Ureter (tissue), 1 donor: ENCODE results near the gene ZNF691. TPM values are rescaled to one million over a fixed set of nuclear protein-coding genes. Genes with fewer than 3 reads are reported as not detected.
"Not testable (repeated sequence)": the region's sequence is repeated elsewhere in the genome, so short reads cannot be mapped to it uniquely, and the experiment has no call there.

ENCODE experiments used
- DNase-seq: peaks from one replicate; pipeline ENCODE4 v3.0.0-alpha.2; 2020; ENCODE audit warnings: low spot score
- total RNA-seq: library from RNA; stranded (reverse); gene quantifications from one replicate; pipeline ENCODE4 v1.2.4, GENCODE V29; 2023
- donor health status: DM: yes; HTN: yes; CAD: no.

The ZNF691 gene, protein sequence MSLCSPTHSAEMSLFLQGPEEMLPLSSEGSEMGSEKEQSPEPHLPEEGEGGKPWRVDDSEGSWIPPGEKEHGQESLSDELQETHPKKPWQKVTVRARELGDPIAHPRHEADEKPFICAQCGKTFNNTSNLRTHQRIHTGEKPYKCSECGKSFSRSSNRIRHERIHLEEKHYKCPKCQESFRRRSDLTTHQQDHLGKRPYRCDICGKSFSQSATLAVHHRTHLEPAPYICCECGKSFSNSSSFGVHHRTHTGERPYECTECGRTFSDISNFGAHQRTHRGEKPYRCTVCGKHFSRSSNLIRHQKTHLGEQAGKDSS
- total RNA-seq = 8.6 TPM

DNA sequence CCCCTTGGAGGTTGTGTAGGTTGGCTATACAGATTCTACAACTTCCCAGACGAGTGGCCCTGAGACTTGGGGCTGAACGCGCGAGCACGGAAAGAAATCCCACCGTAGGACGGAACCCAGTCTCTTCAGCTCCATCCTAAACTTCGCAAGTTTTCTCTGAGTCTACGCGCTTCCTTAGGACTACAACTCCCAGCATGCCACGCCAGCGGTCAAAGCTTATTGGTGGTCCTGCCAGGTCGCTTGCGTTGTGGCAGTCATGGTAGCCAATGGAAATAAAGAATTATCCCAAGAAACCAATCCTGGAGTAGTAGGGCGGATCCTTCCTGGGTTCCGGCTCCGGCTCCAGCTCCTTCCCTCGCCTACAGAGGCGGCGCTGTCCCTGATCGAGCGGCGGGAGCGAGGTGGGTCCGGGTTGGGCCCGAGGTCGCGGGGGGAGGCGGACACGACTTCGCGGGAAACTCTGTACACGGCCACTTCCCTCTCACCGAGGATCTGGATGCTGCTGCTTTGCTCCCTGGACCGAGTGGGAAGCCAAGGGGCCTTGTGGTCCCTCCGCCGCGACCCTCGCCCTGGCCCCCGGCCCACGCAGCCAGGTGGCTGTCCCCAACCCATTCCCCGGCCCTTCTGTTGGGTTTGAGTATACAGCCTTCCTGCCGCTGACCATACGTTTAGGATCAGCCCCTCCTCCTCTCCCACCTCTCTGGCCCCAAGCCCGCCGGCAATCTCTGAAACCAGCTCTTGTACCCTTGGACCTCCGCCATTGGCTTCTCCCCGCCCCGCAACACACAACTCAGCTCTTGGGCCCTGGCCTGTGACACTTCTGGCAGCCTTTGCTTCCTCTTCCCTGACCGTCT is at the start of gene ZNF691:
TSS of gene ZNF691 (plus strand) at position 357 of the 854 bp plus-strand sequence. CDS start 3,046 bp downstream, outside the sequence.
- peak; percentile 95 for DNase-seq

DNA sequence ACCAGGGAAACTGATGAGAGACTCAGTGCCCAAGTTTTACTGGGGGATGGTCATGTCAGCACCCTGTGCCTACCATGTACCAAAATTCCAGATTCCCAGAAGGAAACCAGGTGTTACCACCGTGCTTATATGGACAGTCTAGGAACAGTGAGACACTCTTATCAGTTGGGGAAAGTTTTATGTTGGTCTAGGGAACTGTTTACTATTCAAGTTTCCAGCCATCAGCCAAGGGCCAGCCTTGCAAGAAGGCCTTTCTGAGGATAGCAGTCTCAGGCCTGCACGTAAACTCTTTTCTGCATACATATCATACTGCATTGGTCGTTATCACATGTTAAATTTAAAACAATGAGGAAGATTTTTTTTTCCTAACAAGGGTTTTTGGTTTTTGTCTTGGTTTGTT is 49.0 kb upstream of the ZNF691 start:
- DNase-seq = no peak

DNA sequence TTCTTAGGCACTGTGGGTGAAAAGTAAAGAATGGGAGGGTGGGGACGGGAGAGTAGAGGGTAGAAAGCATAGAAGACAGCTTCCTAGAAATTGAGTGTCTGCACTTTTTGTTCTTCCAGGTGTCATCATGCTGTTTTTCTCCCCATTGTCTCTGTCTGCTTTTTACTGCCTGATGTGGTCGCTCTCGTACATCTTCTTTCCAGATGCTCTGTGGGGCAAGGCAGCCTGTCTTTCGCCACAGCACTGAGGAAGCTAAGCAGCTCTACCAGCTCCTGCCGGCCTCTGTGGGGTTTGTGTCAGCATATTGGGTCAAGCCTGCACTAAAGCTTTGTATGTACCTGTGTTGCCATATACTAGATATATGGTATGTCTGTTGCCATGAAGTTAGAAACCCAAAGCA is 48.4 kb upstream of the ZNF691 start:
- DNase-seq = no peak

DNA sequence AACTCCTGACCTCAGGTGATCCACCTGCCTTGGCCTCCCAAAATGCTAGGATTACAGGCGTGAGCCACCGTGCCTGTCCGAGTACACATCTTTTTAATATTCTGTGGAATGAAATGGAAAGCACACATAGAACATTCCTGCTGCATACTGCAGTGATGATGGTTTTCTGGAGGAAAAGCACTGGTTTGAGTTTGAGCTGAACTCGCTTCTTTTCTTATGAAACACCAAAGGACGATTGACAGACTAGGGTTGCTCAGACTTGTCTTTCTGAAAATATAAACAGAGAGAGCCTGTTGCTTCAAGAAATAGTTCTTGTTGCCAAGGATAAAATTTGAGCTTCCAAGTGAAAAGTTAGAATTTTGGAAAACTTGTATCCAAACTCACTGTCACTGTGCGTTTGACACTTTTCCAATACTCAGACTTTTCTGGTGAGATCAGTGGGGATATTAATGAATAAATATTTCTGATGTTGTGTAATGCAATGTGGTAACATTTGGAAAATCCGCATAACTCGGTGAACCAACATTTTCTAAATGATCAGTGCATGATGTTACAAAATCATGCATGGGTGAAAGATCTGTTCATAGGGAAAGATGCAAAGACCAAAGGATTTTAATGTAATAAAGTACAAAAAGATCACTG is 44.5 kb upstream of the ZNF691 start:
- DNase-seq = no peak

DNA sequence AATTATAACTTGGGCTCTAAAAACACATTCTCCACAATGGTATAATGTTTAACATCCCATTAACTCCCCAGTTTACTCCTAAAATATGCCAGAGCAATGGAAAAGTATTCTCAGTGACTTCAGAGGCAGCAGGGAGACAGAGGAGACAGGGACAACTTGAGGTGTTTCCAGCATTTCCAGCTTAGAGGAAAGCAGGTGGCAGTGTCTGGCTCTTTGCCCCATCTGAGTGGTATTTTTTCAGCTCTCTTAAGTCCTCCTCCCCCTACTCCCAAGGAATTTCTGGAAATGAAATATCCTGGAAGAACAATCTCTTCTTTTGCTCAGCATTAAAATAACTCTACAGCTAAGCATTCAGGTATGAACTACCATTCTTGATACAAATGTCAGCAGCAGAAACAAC is 40.2 kb upstream of the ZNF691 start:
- DNase-seq = no peak

DNA sequence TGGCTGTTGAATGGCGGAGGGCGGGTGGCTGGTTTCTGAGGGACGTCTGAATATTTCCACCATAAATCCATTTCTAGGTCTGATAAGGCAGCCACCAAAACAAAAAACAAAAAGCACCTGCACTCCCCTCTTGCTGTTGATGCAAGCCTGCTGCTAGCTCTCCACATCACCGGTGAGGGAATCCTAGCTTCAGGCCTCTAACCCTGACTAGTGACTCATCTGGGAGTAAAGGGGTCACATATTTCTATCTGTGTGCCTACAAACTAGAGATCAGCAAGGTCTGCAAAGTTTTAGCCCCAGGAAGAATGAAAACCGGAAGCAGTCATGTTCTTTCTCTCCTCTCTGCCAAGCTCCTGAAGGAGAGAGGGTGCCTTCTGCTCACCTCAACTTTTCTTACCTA is 39.8 kb upstream of the ZNF691 start:
- no peak for DNase-seq

DNA sequence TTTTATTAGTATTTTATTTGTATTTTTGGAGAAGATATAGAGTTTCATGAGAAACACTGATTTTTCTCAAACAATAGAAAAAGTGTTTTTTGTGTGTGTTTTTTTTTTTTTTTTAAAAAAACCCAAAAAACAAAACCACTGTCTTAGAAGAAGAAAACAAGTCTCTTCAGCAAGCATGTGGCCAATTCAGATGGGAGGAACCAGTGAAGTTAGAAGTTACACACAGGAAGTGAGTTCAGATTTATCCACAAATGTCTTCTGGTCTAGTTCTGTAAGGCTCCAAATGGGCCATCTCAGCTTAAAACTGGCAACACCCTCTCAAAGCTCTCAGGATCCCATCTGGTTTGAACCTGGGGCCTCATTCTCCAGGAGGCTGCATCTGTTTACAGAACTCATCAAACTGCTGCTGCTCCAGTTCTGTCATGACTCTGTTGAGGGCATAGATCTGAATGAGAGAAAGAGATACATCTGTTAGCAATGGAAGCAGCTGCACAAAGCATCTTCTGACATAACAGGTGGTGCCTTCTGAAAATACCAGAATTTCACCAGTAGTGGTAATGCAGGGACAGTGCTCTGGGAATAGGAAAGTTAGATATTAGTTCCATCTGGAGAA is 39.3 kb upstream of the ZNF691 start:
- no peak for DNase-seq

DNA sequence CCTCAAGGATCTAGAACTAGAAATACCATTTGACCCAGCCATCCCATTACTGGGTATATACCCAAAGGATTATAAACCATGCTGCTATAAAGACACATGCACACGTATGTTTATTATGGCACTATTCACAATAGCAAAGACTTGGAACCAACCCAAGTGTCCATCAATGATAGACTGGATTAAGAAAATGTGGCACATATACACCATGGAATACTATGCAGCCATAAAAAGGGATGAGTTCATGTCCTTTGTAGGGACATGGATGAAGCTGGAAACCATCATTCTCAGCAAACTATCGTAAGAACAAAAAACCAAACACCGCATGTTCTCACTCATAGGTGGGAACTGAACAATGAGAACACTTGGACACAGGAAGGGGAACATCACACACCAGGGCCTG is 31.6 kb upstream of the ZNF691 start:
- DNase-seq = not testable (repeated sequence)

DNA sequence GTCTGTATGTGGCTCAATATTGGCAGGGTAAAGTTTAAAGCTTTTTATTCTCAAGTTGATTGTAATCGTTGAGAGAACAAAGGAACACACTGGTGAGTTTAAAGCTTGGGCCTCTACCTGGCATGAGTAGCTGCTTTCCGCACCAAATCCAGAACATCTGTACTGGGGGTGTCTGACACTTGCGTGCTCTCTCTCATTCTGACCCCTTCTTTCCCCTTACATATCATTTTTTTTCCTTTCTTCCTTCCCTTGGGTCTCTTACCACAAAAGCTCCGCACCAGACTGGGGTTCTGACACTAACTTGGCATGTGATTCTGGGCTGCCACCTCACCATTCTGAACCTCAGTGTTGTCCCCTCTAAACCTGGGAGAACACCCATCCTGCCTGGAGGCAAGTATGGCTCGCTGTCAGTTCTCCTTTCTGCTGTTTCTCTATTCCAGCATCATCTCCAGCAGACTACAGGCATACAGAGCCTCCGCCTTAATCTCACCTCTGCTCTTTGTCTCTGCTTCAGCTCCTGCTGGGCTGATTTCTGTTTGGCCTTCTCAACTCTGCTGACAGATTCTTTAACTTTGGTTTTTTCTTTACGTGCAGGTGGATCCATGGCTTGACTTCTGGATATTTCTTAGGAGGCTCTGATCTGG is 30.4 kb upstream of the ZNF691 start:
- DNase-seq = no peak

DNA sequence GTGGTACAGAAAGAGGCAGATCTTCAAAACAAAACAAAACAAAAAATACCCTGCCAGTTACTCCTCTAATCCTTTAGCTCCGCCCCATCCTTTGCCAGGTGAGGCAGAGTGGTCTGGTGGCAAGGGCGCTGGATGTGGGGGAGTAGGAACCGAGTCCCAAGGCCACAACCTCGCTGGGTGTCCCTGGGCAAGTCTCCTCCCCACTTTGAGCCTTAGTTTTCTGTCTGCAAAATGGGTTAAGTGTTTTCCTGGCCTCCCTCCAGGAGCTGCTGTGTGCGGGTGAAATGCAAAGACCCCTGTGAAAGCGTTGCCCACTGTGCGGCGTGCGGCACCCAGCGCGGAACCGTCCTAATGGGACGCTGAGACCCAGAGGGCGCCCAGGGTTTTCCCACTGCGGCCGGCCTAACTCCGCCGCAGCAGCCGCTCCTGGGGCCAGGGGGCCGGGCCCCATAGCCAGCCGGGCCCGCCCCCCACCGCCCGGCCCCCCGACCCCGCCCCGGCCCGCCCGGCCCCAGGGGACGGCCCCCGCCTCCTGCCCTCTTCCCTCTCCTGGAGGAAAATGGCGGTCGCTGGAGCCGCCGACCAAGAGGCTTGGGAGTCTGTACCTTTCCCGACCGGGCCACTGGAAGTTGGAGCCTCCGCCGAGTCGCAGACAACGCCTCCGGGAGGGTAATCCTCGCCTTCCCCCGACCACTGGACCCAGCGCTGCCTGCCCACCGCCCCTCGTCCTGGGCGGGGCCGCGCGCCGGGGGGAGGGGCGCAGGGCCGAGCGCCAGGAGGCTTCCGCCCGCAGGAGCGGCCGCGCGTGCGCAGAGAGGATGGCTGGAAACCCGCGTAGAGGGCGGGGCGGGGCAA is 29.6 kb upstream of the ZNF691 start, which contains the start of the genes ERMAP and SVBP:
TSS of gene ERMAP (plus strand) at position 538 of the 855 bp plus-strand sequence. CDS start 13,327 bp downstream, outside the sequence.
TSS of gene SVBP (minus strand) at position 813 of the 855 bp plus-strand sequence. CDS start 853 bp downstream, outside the sequence.
- DNase-seq = peak; percentile 94

DNA sequence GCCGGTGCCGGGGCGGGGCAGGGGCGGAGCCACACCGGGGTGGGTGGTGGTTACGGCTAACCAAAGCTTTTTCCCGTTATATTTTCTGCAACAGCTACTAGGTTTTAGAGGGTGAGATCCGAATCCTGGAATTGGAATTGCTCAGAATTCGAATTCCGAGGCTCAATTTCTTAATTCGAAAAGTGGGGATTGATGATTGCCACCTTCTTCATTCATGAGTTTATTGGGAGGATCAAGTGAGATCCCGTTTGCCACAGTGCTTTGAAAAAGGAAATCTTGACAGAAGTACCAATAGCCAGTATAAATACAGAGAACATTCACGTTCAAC is 29.0 kb upstream of the ZNF691 start:
- no peak for DNase-seq

DNA sequence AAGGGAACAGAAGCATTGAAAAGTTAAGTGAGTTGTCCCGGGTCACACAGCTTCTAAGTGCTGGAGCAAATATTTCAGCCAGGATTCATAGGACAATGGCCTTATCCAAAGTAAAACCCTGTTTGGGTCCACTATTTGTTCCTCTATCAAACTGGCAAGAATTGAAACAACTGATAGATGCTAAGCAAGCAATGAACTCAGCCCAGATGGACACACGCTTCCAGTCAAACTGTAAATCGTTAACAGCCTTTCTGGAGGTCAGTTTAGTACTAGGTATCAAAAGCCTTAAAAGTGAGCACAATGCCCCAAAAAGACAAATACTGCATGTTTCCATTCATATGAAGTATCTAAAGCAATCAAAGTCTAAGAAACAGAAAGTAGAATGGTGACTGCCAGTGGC is 28.4 kb upstream of the ZNF691 start:
- no peak for DNase-seq

DNA sequence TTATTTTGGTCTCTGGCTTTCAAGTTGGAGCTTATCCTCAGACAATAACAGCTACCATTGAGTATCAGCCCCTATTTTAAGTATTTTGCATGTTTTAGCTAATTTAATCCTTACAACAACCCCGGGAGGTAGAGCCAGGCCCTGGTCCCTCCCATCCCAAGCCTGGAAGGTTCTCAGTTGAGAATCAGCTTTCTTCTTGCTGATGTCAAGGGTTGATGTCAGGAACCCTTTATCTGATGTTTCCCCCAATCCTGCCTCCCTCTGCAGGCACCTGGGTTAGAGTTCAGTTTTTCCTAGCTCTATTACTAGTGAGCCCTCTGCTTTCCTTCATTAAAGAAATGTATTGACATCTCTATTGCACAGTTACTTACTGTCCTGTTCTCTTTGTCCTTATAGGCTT is 25.6 kb upstream of the ZNF691 start:
- DNase-seq = no peak

DNA sequence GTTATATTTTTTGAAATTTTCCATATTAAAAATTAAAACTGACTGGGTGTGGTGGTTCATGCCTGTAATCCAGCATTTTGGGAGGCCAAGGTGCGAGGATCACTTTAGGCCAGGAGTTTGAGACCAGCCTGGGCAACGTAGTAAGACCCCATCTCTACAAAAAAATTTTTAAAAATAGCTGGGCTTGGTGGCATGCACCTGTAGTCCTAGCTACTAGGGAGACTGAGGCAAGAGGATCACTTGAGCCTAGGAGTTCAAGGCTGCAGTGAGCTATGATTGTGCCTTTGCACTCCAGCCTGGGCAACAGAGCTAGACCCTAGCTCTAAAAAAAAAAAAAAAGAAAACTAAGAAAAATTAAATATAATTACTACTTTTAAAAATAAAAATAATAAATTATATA is 24.7 kb upstream of the ZNF691 start:
- DNase-seq = no peak

DNA sequence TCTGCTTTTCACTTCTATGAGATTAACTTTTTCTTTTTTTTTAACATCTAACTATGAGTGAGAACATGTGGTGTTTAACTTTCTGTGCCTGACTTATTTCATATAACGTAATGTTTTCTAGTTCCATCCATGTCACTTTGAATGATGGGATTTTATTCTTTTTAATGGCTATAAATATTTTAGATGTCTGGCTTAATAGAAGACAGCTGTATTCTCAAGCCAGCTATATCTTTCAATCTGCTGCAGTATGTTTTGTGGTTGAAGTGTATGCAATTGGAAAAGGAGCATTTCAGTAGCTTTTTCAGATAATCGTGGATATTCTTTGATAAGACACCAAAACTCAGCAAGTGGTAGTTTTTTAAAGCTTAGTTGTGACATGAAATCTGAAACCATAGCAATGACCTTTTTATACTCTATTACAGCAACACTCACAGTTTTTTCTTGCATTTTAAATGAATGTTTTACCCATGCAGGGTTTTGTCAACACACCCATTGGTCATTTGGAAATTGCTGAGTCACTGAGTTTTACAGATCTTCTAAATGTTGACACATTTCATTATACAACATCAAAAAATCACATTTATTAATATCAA is 23.5 kb upstream of the ZNF691 start:
- no peak for DNase-seq

DNA sequence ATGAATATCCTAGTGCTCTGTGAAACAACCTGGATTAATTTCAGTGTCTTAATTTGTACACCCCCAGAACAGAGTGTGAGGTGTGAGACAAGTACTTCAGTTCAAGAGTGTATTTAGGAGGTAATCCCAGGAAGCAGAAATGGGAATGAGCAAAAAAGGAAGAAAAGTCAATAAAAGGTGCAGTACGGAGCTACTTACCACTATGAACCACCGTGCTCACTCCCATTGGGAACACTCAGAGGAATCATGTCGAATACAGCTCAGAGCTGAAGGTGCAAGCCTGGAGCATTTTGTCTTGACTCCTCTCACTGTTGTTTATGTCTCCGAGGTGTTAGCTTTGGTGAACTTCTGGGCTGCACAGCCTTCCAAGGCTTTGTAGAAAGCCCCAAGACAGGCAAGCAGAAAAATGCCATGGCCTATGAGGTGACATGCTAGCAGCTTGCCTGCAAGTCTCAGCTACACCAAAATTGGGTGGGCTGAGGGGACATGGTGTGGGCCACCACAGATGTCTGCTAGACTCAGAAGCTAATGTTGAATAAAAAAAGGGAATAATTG is 21.9 kb upstream of the ZNF691 start:
- DNase-seq = no peak

DNA sequence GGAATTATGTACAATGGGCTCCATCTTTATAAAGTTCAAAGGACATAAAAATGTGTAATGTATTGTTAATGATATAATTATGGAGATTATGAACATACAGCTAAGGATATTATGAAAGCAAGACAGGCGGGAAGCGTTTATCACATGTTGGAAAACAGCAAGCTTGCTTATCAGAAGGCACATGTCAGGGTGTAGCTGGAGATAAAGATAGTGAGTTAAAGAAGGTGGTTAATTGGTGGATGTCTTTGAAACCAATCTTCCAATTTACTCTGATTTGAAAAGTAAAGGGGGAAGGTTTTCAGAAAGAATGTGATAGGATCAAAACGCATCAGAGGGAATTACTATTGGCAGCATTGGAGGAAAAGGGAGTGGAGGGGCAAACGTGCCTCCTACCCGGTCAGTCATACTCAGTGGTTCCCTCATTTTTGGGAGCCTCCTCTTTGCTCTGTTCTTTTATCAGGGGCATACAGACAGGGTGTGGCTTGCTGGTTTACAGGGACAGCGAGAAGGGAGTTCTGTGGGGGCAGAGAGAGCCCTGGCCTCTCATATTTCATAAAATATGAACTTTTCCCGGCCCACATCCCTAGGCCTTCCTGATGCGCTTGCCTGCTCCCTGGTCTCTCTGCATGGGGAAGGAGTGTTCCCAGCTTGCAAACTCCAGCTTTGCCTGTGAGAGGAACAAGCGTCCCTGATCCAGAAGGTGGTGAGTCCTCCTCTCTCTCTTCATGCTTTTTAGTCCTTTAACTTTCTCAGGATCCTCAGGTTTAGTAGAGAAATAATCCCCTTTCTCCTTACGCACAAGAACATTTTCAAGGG is 21.2 kb upstream of the ZNF691 start:
- DNase-seq = no peak

DNA sequence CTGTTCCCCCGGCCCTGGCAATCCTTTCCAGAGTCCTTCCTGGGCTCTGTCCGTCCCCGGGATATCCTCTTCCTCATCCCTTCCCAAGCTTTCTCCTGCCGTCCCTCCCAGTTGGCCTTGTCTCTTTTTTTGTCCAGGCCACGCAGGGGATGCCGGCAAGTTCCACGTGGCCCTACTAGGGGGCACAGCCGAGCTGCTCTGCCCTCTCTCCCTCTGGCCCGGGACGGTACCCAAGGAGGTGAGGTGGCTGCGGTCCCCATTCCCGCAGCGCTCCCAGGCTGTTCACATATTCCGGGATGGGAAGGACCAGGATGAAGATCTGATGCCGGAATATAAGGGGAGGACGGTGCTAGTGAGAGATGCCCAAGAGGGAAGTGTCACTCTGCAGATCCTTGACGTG is 15.8 kb upstream of the ZNF691 start:
- no peak for DNase-seq

DNA sequence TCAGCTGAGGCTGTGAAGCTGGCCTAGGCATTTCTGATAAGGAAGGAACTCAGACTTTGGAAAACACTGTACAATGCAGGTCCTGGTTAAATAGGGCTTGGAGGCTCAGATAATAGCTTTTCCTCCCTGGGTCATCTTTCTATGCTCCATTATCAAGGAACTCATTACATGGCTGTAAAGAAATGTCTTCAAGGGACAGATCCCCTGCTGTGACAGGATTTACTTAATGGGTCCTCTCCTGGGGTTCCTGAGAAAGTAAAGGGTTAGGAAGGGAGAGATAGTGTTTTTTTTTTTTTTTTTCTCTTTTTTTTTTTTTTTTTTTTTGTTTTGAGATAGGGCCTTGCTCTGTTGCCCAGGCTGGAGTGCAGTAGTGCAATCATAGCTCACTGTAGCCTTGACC is 15.1 kb upstream of the ZNF691 start:
- DNase-seq = no peak
